ENCODE measurements around the gene PGS1.

PGS1 gene

GRCh38 chr17:78365561-78366108, 12.8 kb upstream of the PGS1 start:
- DNase-seq (ENCODE audit: low read depth): no peak

GRCh38 chr17:78366109-78366848, 12.2 kb upstream of the PGS1 start:
- H3K4me3 ChIP-seq (ENCODE audit: control insufficient read depth, low read depth, low read length): no peak overlapping the region
- DNase-seq (ENCODE audit: low read depth): no peak
- TF ChIP-seq, protein P1, sequence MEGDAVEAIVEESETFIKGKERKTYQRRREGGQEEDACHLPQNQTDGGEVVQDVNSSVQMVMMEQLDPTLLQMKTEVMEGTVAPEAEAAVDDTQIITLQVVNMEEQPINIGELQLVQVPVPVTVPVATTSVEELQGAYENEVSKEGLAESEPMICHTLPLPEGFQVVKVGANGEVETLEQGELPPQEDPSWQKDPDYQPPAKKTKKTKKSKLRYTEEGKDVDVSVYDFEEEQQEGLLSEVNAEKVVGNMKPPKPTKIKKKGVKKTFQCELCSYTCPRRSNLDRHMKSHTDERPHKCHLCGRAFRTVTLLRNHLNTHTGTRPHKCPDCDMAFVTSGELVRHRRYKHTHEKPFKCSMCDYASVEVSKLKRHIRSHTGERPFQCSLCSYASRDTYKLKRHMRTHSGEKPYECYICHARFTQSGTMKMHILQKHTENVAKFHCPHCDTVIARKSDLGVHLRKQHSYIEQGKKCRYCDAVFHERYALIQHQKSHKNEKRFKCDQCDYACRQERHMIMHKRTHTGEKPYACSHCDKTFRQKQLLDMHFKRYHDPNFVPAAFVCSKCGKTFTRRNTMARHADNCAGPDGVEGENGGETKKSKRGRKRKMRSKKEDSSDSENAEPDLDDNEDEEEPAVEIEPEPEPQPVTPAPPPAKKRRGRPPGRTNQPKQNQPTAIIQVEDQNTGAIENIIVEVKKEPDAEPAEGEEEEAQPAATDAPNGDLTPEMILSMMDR (IDR thresholded peaks at IDR 0.05; ENCODE audit: control insufficient read depth, insufficient read depth, low read depth, low read length, missing control alignments): no peak

More at GRCh38 chr17:78365561-78366108, 12.8 kb upstream of the PGS1 start:
- TF ChIP-seq, protein P1 (IDR thresholded peaks at IDR 0.05; ENCODE audit: control insufficient read depth, insufficient read depth, low read depth, low read length, missing control alignments): no peak
- no peak overlapping the region for H3K4me3 ChIP-seq (ENCODE audit: control insufficient read depth, low read depth, low read length)

DNA sequence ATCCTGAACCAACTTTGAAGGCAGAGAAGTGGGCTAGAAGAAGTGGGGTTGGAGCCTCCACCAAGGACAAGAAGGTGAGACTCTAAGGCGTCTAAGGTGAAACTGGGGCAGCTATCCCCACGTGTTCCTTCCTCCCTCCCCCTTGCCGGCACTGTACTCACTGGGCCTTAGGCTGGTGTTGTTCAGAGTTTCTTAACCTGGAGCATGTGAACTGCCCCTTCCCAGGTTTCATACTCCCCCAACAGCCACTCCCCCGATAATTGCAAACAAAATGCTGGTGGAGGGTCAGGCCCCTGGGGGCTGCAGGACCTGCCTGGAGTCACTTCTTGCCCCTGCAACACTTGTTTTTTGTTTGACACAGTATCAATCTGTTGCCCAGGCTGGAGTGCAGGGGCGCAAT, 11.3 kb upstream of the PGS1 start:
- TF ChIP-seq, protein P1 (IDR thresholded peaks at IDR 0.05; ENCODE audit: control insufficient read depth, insufficient read depth, low read depth, low read length, missing control alignments): no peak
- DNase-seq (ENCODE audit: low read depth): no peak

GRCh38 chr17:78368348-78368747, 10.1 kb upstream of the PGS1 start:
- DNase-seq (ENCODE audit: low read depth): no peak
- TF ChIP-seq, protein P1 (IDR thresholded peaks at IDR 0.05; ENCODE audit: control insufficient read depth, insufficient read depth, low read depth, low read length, missing control alignments): no peak

More for the DNA sequence above, 11.3 kb upstream of the PGS1 start:
- no peak overlapping the region for H3K4me3 ChIP-seq (ENCODE audit: control insufficient read depth, low read depth, low read length)

DNA sequence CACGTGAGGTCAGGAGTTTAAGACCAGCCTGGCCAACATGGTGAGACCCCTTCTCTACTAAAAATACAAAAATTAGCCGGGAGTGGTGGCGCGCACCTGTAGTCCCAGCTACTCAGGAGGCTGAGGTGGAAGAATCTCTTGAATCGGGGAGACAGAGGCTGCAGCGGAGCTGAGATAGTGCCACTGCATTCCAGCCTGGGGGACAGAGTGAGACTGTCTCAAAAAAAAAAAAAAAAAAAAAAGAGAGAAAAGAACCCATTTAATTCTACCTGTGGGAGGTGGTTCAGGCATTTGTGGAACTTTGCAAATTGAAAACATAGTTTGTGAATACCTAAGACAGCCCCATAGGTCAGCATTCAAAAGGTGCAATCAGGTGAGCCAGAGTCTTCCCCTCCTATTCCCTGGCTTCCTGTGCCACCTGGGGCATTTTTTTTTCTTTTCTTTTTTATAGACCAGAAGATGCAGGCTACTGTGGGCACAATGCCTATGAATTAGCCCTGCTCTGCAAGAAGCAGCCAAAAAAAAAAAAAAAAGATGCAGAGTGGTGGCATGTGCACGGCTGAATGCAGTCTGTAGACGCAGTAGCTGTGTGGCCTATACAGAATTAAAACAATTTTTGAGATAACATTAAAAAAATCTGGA, 9.5 kb upstream of the PGS1 start:
- TF ChIP-seq, protein P1 (IDR thresholded peaks at IDR 0.05; ENCODE audit: control insufficient read depth, insufficient read depth, low read depth, low read length, missing control alignments): no peak
- no peak overlapping the region for H3K4me3 ChIP-seq (ENCODE audit: control insufficient read depth, low read depth, low read length)
- DNase-seq (ENCODE audit: low read depth): no peak

More at GRCh38 chr17:78368348-78368747, 10.1 kb upstream of the PGS1 start:
- no peak overlapping the region for H3K4me3 ChIP-seq (ENCODE audit: control insufficient read depth, low read depth, low read length)

GRCh38 chr17:78369791-78370381, 8.6 kb upstream of the PGS1 start:
- H3K4me3 ChIP-seq (ENCODE audit: control insufficient read depth, low read depth, low read length): no peak overlapping the region
- TF ChIP-seq, protein P1 (IDR thresholded peaks at IDR 0.05; ENCODE audit: control insufficient read depth, insufficient read depth, low read depth, low read length, missing control alignments): no peak
- no peak for DNase-seq (ENCODE audit: low read depth)
